ENCODE measurements around the gene ARAP3.

The ARAP3 gene

DNA sequence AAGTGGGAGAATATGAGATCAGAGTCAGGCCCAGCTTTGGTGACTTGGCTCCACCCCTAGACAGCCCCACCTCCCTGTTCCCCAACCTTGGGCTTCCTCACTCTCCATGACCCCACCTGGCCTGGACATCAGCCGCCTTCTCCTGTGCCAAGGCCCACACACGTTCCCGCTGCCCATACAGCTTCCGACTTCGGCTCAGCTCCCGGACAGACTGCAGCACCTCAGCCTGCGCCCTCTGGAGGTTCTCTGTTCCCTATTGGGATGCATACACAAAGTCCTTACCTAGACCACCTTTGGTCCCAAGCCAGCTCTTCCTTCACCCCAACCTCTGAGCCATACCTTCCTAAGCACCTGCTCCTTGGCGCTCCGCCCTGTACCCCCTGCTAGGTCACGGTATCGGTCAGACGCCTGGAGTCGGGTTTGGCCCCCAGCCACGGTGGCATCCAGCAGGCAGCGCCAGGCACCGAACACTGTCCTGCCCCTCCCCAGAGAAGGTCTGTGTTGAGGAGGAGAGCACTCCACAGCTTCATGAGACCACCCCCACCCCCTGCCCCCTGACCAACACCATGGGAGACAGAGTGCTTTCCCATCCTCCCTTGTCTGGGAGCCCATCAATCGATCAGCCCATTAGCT lies 32.9 kb downstream of the ARAP3 start:
- in situ Hi-C loops (cut with HindIII; ENCODE audit: low sequenced_read_pairs) = no loop called here

DNA sequence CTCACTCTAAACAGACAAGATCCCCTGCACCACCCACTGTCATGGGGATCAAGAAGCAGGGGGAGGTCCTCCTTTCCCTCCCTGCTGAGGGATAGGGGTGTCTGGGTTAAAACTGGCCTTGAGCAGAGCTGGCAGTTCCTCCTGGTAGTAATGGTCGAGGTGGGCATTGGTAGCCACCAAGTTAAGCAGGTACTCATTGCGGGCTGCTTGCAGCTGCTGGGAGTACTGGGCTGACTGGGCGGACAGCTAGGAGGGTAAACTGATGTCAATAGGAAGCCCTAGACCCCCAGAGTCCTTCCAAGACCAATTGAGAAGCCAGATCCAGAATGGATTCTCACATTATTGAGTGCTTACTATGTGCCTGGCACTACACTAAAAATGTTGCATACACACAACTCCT lies 34.2 kb downstream of the ARAP3 start:
- in situ Hi-C loops (cut with HindIII; ENCODE audit: low sequenced_read_pairs) = no loop called here

DNA sequence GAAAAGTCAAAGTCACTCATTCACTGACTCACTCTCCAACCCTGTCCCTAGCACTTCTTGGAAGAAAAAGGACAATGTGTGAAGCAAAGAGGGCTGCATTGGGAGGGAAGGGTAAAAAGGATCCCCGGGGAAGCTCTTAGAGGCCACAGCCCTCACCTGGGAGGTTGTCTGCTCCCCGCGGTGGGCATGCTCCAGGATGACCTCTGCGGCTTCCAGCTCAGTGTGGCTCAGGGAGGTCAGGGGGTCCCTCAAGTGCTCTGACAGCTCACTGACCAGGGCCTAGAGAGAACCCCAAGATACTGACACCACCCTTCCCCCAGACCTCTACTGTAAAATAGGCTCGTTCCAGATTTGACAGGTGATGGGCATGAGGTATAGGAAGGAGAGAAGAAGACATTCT lies 34.8 kb downstream of the ARAP3 start:
- in situ Hi-C loops (cut with HindIII; ENCODE audit: low sequenced_read_pairs) = no loop called here

DNA sequence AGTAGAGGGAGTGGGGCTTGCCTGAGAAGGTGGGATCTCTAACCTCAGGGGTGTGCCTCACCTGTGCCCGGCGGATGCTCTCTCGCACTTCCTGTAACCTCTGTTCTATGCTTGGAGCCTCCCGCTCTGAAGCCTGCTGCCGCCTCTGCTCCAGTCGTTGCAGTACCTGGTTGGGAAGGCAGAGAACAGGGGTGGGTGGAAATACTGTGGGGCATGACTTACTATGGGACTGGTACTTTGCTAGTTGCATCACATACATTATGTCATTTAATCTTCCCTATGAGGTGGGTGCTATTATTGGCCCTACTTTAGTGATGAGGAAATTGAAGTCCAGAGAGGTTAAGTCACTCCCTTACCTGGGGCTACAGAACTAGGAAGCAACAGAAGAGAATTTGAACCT lies 36.0 kb downstream of the ARAP3 start:
- in situ Hi-C loops (cut with HindIII; ENCODE audit: low sequenced_read_pairs) = no loop called here

DNA sequence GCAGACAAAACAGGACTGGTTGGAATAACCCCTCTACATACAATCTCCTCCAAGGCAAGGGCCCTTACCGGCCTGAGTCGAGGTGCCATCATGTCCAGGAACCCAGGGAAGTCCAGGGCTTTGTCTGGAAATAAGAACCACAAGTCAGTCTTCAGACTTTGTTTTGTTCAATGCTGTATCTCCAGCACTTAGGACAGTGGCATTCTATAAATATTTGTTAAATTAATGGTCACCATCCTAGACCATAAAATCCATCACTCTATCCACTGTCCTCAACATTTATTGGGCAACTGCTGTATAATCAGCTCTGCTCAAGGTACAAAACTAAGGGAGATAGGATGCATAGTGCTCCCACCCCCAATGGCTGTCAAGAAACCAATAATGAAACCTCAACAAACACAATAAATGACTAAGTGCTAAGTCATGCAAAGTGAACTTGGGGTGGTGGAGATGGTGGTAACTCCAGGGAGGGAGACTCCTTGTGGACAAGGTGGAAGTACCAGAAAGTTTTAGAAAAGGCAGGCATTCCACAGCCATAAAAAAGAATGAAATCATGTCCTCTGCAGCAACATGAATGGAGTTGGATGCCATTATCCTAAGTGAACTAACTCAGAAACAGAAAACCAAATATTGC lies 40.3 kb downstream of the ARAP3 start:
- in situ Hi-C loops (cut with HindIII; ENCODE audit: low sequenced_read_pairs) = no loop called here

DNA sequence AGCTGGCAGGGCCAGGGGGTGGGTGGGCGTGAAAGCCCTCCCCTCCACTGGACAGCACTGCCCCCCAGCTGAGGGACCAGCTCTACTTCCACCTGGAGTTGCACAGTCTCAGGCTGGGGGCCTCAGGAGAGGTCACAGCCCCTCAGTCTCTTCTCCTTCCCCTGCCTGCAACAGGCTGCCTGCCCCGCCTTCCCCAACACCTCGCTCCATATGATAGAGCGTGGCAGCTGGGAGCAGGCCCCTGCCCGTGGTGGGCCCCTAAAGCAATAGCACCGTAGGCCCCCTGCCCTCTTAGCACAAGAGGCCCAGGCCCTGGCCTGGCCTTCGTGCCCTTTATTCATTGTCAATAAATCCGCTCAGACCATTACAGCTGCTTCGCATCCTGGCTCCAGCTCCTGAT lies 41.3 kb downstream of the ARAP3 start:
- in situ Hi-C loops (cut with HindIII; ENCODE audit: low sequenced_read_pairs) = no loop called here

DNA sequence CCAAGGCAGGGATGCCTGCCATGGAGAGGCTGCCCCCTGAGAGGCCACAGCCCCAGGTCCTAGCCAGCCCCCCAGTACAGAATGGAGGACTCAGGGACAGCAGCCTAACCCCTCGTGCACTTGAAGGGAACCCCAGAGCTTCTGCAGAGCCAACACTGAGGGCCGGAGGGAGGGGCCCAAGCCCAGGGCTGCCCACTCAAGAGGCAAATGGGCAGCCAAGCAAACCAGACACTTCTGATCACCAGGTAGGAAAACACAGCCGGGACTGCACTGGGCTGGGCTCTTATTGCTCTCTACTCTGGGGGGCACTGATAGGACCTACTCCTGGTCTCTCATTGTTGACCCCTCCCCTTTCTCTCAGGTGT lies 42.0 kb downstream of the ARAP3 start:
- in situ Hi-C loops (cut with HindIII; ENCODE audit: low sequenced_read_pairs) = no loop called here

DNA sequence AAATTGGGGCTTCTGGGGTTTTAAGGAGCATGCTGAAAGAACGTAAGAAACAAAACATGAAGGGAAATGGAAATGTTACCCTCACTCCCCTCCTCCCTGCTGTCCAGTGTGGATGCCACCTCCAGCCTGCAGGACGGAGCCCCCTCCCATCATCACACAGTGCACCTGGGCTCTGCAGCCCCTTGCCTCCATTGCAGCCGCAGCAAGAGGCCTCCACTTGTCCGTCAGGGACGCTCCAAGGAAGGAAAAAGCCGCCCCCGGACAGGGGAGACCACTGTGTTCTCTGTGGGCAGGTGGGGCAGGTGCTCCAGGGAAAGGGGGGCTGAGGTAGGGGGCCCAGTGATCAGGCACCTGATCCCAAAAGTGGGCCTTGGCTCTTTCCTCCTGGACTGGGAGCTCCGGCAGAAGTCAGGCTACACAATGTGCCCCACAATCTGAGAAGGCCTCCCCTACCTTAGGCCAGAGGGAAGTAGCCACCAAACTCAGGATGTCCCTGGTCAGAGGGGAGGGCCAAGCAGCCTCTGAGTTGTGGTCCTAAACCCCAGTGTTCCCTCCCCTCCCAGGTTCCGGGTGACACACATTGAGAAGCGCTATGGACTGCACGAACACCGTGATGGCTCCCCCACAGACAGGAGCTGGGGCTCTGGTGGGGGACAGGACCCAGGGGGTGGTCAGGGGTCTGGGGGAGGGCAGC lies 42.5 kb downstream of the ARAP3 start:
- in situ Hi-C loops (cut with HindIII; ENCODE audit: low sequenced_read_pairs) = no loop called here

DNA sequence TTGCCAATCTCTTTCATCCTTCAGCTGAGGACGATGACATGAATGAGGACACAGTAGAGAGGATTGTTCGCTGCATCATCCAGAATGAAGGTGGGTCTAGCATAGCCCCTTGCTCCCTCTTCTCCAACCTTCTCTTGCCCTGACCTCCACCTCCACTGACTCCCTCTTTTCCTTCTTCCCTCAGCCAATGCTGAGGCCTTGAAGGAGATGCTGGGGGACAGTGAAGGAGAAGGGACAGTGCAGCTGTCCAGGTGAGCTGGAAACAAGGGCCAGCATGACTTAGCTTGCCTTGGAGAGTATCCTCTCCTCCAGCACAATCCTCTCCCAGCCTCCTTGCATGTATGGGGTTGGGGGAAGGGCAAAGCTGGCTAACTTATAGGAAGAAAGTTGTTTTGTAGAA lies 43.3 kb downstream of the ARAP3 start:
- in situ Hi-C loops (cut with HindIII; ENCODE audit: low sequenced_read_pairs) = no loop called here

DNA sequence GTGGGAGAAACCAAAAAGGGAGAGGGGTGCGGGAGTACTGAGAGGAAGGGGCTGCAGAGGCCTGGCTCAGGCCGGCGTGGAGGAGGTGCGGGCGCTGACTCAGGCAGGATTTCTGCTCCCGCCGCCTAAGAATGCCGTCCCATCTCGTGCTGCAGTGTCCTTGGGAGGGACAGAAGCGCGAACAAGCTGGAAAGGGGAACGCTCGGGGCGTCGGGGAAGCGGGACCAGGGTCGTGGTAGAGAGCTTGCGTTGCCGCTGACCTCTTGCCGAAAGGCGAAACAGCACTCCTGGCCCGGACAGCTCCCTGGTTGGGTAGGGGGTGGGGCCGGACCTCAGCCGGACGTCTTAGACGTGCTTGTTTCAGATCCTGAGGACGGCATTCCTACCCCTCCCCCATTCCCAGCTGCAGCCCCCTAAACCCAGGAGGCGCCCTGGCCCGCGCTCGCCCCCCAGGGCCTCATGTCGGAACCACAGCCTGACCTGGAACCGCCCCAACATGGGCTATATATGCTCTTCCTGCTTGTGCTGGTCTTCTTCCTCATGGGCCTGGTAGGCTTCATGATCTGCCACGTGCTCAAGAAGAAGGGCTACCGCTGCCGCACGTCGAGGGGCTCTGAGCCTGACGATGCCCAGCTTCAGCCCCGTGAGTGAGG lies 44.1 kb downstream of the ARAP3 start:
- in situ Hi-C loops (cut with HindIII; ENCODE audit: low sequenced_read_pairs) = no loop called here

DNA sequence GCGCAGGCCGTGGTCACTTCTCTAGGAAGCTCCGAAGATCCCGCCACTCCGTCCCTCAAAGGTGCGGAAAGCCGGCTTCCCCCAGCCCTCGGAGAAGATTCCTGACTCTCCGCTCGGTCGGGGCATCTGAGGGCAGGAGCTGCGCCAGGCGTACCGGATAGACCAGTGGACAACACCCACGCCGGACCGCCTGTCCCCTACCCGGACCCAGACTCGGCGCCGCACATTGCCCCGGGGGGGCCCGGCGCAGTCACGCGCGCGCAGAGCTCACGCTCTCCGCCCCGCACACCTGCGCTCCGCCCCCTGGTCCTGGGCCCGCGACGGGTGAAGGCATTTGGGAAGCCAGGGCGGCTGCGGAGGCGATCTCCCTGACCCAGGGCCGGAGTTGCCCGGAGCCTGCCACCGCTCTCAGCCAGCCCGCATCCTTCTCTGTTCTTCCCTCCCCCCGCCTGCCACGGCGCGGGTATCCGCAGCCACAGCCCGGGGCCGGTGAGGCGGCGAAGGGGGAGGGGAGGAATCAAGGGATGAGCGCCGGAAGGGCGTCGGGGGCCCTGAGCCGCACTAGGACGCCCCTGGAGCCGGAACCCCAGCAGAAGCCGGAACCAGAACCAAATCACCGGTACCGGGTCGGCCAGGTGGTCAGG lies 44.8 kb downstream of the ARAP3 start:
- in situ Hi-C loops (cut with HindIII; ENCODE audit: low sequenced_read_pairs) = no loop called here

DNA sequence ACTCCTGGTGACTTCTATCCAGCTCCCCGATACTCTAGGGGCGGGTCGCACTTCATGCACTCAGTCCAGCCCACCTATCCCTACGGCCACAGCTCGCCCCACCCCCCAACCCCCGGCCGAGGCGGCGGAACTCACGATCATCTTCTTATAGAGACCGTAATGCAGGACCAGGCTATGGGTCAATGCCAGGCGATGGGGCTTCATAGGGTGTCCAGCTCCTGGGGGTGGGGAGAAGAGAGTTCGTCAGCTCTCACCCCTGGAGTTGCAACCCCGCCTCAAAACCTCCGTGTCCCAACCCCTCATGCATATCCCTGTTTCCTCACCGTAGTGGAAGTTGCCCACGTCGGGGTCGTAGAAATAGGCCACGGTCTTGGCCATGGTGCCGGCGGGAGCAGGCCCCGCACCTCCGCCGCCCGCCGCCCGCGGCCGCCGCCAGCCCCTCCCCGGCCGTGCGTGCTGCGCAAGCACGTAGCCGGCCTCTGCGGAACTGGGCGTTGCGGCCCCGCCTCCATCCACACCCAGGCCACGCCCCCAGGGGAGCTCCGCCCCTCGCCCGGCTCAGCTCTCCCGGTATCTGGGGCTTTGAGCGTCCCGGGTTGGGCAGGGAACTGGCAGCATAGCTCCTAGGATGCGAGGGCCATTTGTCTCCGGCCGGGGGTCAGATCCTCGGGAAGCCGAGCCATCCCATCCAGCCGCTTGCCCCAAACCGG lies 45.5 kb downstream of the ARAP3 start, which contains the start of the genes HDAC3 and RELL2:
Gene HDAC3, minus strand, starts transcription at position 437 of the 710 bp plus-strand sequence. Its CDS starts 59 bp downstream, at position 378.
Gene RELL2, plus strand, starts transcription at position 585 of the 710 bp plus-strand sequence. CDS start 1,229 bp downstream, outside the sequence.
- in situ Hi-C loops (cut with HindIII; ENCODE audit: low sequenced_read_pairs) = no loop called here

DNA sequence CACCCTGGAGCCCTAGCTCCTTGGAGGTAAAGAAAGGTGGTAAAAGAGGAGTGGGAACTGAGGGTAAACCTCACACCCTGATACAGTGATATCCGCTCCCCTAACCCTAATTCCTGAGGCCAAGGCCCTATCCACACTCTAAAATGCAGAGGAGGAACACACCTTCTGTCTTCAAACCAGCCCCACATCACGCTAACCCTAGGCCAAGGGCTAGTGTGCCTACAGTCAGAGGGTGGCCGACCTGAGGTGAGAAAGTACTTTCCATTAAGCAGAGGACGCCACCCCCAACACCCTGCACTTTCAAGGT lies 46.0 kb downstream of the ARAP3 start:
- in situ Hi-C loops (cut with HindIII; ENCODE audit: low sequenced_read_pairs) = no loop called here

DNA sequence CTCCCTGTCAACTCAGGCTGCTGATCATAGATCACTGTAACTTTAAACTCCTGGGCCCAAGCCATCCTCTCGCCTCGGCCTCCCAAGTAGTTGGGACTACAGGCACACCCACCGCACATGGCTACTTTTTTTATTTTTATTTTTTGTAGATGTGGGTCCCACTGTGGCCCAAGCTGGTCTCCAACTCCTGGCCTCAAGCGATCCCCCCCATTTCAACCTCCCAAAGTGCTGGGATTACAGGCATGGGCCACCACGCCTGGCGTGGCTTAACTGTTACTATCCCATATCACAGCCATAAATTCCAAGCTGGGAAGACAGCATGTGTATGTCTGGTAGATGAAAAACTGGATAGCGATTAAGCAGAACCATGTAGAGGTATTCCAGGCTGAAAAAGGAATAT lies 46.4 kb downstream of the ARAP3 start:
- in situ Hi-C loops (cut with HindIII; ENCODE audit: low sequenced_read_pairs) = no loop called here

DNA sequence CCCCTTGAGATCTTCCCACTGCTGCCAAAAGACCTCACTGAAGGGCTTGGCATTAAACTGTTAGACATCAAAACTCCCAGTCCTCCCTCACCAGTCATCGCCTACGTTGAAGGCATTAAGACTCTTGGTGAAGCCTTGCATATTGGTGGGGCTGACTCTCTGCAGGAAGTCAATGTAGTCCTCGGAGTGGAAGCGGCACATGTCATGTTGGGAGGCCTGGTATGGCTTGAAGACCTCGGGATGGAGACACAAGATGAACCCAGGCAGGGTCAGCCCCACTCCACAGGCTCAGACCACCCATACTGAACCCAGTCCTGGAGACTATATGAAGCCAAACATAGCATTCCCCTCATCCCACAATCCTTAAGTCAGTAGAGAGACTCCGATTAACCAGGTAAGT lies 47.3 kb downstream of the ARAP3 start:
- in situ Hi-C loops (cut with HindIII; ENCODE audit: low sequenced_read_pairs) = no loop called here

DNA sequence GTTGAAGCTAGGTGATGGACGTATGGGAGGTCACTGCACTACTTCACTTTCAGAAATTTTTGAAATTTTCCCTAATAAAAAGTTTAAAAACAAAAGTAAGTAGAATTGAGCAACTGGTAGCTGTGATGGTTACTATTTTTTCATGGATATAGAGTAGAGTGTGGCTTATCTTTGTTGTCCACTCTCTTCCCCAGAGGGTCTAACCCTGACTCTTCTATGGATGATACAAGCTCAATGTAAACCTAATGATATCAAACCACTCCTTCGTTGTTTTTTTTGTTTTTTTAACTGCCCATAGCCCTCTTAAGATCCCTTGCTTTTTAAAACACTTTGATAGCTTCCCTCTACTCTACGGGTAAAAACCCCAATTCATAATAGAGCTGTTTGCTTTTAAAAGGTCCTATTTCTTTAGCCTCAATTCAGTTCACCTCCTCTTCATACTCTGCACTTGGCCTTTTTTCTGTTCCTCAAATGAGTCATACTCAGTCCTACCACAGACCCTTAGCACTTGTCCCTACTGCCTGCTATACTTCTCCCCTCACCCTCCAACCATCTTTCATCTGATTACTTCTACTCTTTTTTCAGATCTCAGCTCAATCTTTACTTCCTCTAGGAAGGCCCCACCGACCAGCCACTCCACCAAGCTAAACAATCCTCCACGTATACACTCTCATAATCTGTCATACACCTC lies 48.0 kb downstream of the ARAP3 start:
- in situ Hi-C loops (cut with HindIII; ENCODE audit: low sequenced_read_pairs) = no loop called here

DNA sequence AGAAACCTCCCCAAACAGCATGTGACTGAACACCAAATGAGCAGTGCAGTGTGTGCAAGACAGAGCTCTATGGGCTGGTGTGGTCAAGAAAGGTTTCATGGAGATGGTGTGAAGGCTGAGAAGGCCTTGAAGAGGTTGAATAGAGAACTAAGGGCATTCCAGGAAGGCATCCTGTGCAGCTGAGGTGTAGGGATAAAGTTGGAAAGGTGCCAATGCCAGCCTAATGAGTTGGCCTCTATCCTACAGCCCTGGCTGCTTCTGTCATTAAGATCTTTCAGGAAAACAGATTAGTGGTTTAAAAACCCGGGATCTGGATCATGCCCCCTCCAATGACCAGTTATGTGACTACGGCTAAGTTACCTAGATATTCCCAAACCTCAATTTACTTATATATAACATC lies 49.4 kb downstream of the ARAP3 start:
- in situ Hi-C loops (cut with HindIII; ENCODE audit: low sequenced_read_pairs) = no loop called here

DNA sequence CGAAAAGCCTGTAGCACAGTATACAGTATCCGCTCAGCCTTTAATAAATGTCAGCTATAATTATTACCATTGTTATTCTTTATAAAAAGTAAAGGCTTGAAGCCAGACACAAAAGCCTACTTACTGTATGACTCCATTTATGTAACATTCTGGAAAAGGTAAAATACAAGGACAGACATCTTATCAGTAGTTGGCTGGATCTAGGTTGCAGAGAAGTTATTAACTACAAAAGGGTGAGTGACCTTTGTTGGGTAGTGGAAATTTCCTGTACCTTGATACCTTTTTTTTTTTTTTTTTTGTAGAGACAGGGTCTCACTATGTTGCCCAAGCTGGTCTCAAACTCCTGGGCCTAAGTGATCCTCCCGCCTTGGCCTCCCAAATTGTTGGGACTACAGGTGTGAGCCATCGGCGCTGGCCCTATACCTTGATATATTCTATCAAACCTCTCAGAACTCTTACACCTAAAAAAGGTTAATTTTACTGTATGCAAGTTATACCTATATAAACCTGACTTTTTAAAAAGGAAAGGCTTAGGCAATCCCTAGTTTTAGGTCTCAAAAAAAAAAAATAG lies 51.4 kb downstream of the ARAP3 start:
- in situ Hi-C loops (cut with HindIII; ENCODE audit: low sequenced_read_pairs) = no loop called here

DNA sequence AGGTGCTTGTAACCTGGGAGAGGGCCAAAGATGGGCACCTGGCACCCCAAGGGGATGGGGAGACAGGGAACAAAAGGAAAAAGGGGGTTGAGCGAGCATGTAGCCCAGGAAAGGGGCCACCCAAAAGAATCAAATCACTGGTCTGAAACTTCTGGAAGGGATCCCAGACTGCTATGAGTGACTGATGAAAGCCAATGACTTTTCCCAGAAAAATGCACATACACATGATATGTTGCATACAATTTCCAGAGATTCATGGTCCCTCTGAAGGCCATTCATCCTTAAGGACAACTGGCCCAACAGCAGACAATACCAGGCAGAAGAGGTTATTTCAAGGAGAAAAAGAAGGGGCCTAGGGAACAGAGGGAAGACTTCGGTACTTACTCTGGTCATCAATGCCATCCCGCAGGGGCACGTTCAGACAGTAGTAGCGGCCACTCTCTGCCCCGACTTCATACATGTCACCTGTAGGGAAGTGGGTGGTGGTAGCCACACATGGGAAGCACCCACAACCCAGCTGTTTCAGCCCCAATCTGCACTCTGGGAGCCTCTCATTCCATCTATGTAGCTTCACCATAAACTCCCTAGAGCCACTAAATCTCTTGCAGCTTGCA lies 53.7 kb downstream of the ARAP3 start:
- in situ Hi-C loops (cut with HindIII; ENCODE audit: low sequenced_read_pairs) = no loop called here

All from DLD1 (cell line).